Right lobe of liver (tissue), 4 donors: ENCODE data around the gene CD248.

Source experiments
- CTCF ChIP-seq, 4 donors: fragments of 200-600 bp in 3 of 4; fragments of 450-650 bp in 1 of 4; IDR thresholded peaks; one replicate each; pipeline versions ENCODE4 v1.5.1 to v1.8.0; 2016 to 2022; ENCODE audit warnings: antibody characterized with exemption in 4 of 4, mild to moderate bottlenecking in 2 of 4
- POLR2A ChIP-seq: fragments of 450-650 bp; IDR thresholded peaks from one replicate; pipeline ENCODE4 v1.6.1; 2017; ENCODE audit warnings: antibody characterized with exemption, mild to moderate bottlenecking
- donor health status: DM: no; HTN: no; CAD: no.
- donor health status: DM: no; HTN: no; CAD: no.
- donor health status: DM: no; HTN: yes; CAD: no.

- peak; percentile 96 for TF ChIP-seq POLR2A
- TF ChIP-seq CTCF (IDR thresholded peaks at IDR 0.05): no peak
These were observed 27.9 kb downstream of the CD248 start, which contains the start of gene YIF1A for GRCh38 chr11:66288671-66289547.
